HepG2 (cell line): ENCODE measurements around the gene MLST8. TPM values are rescaled to one million over a fixed set of nuclear protein-coding genes. Genes with fewer than 3 reads are reported as not detected.

Experiments used
- ATAC-seq: fragments of 200-7000 bp; cut with Tn5 transposase; 3 replicates; pipeline ENCODE4 v1.9.1; 2020; ENCODE audit warnings: mild to moderate bottlenecking, moderate library complexity
- BruUV-seq: library from RNA; stranded (reverse); fragments of 400-500 nt; replicated peaks from 2 replicates; lab custom pipeline; 2021; lab: Mats Ljungman, UMichigan
- CTCF ChIA-PET: fragments of 300-600 bp; formaldehyde crosslinking; extraction: SDS; loops from one replicate; lab custom pipeline; 2021; ENCODE audit warnings: low total read pairs, inconsistent platforms, low intra/inter-chr PET ratio; lab: Yijun Ruan, JAX
- POLR2A ChIA-PET: fragments of 350-600 bp; sonication (Branson Sonifier 250); formaldehyde crosslinking; loops from one replicate; lab custom pipeline; 2020; ENCODE audit warnings: antibody characterized with exemption, inconsistent platforms; lab: Yijun Ruan, JAX
- DNase-seq: peaks from one replicate; pipeline ENCODE4 v3.0.0-alpha.2; 2015; ENCODE audit warnings: low spot score
- FAIRE-seq: peaks from 3 replicates; lab custom pipeline; 2011; peaks lifted over from hg19 to GRCh38; lab: Jason Lieb, UNC
- H2AFZ ChIP-seq: one replicate; pipeline ENCODE4 v1.6.1; 2011; ENCODE audit warnings: low read length, inconsistent platforms
- H3K27ac ChIP-seq: fragments of 300-600 bp; 3 replicates; pipeline ENCODE4 v1.8.0; 2011; ENCODE audit warnings: mixed run types, mild to moderate bottlenecking, mixed read lengths, low read length, inconsistent platforms; ENCODE audit not compliant: insufficient read depth; ENCODE audit errors: extremely low read length
- H3K27me3 ChIP-seq, 2 experiments: fragments of 200-600 bp in 1 of 2; 2 replicates in 1 of 2; 3 replicates in 1 of 2; pipeline versions ENCODE4 v1.6.0 to v1.8.0; 2011; ENCODE audit warnings: low read length in 2 of 2, mild to moderate bottlenecking in 2 of 2, moderate library complexity in 2 of 2, inconsistent platforms in 1 of 2; ENCODE audit not compliant: insufficient read depth in 2 of 2, control insufficient read depth in 1 of 2
- H3K36me3 ChIP-seq, 2 experiments: fragments of 200-600 bp in 1 of 2; replicated peaks in 1 of 2; 2 replicates in 1 of 2; 3 replicates in 1 of 2; pipeline versions ENCODE4 v1.5.1 to v1.8.0; 2011; ENCODE audit warnings: low read length in 2 of 2, inconsistent platforms in 1 of 2; ENCODE audit not compliant: insufficient read depth in 2 of 2, control insufficient read depth in 1 of 2
- H3K4me1 ChIP-seq: 2 replicates; pipeline ENCODE4 v1.5.1; 2012; ENCODE audit warnings: low read length, inconsistent platforms; ENCODE audit not compliant: insufficient read depth
- H3K4me2 ChIP-seq: 2 replicates; pipeline ENCODE4 v1.6.0; 2011; ENCODE audit warnings: low read depth, low read length, inconsistent platforms
- H3K4me3 ChIP-seq, 3 experiments: fragments of 200-600 bp in 1 of 3; sonication (generic), shearing (Covaris generic) in 1 of 3; replicated peaks in 1 of 3; 2 replicates each; pipeline ENCODE4 v1.5.1; 2011 to 2016; ENCODE audit warnings: low read length in 3 of 3, inconsistent platforms in 2 of 3, low read depth in 2 of 3, mild to moderate bottlenecking in 2 of 3, control low read depth in 1 of 3, mixed read lengths in 1 of 3; ENCODE audit not compliant: insufficient read depth in 1 of 3
- H3K79me2 ChIP-seq: one replicate; pipeline ENCODE4 v1.6.1; 2011; ENCODE audit warnings: low read length, inconsistent platforms; ENCODE audit not compliant: insufficient read depth
- H3K9ac ChIP-seq: 2 replicates; pipeline ENCODE4 v1.6.0; 2011; ENCODE audit warnings: mild to moderate bottlenecking, low read depth, low read length, inconsistent platforms; ENCODE audit not compliant: insufficient read depth
- H3K9me3 ChIP-seq: 2 replicates; pipeline ENCODE4 v1.5.1; 2012; ENCODE audit warnings: mild to moderate bottlenecking, low read length
- H4K20me1 ChIP-seq: 2 replicates; pipeline ENCODE4 v1.6.0; 2011; ENCODE audit warnings: inconsistent platforms, mild to moderate bottlenecking, low read length, moderate library complexity; ENCODE audit not compliant: insufficient read depth
- ELK4 ChIP-seq: sonication (generic); formaldehyde crosslinking; IDR thresholded peaks from 2 replicates; pipeline ENCODE4 v1.9.0; 2021; ENCODE audit warnings: missing genetic modification reagents, borderline replicate concordance
- JUN ChIP-seq: sonication (generic); formaldehyde crosslinking; IDR thresholded peaks from 2 replicates; pipeline ENCODE4 v1.4.0; 2020; ENCODE audit warnings: mild to moderate bottlenecking, missing genetic modification reagents
- ZBTB37 ChIP-seq: sonication (generic); formaldehyde crosslinking; IDR thresholded peaks from 2 replicates; pipeline ENCODE4 v1.4.0; 2020; ENCODE audit warnings: mild to moderate bottlenecking, missing genetic modification reagents
- ZBTB38 ChIP-seq: sonication (generic); formaldehyde crosslinking; IDR thresholded peaks from 2 replicates; pipeline ENCODE4 v1.5.1; 2020; ENCODE audit warnings: mild to moderate bottlenecking, missing genetic modification reagents
- ZFP91 ChIP-seq: sonication (generic); formaldehyde crosslinking; IDR thresholded peaks from 2 replicates; pipeline ENCODE4 v1.9.0; 2022; ENCODE audit warnings: missing genetic modification reagents, mild to moderate bottlenecking, borderline replicate concordance
- ZNF143 ChIP-seq: sonication (generic); formaldehyde crosslinking; IDR thresholded peaks from 2 replicates; pipeline ENCODE4 v1.4.0; 2020; ENCODE audit warnings: missing genetic modification reagents
- ZNF17 ChIP-seq: sonication (generic); formaldehyde crosslinking; IDR thresholded peaks from 2 replicates; pipeline ENCODE4 v1.5.0; 2020; ENCODE audit warnings: mild to moderate bottlenecking, missing genetic modification reagents
- ZNF317 ChIP-seq: sonication (generic); formaldehyde crosslinking; IDR thresholded peaks from 2 replicates; pipeline ENCODE4 v1.5.0; 2020; ENCODE audit warnings: mild to moderate bottlenecking, missing genetic modification reagents
- ZNF354B ChIP-seq: sonication (generic); formaldehyde crosslinking; IDR thresholded peaks from 2 replicates; pipeline ENCODE4 v1.8.0; 2022; ENCODE audit warnings: mild to moderate bottlenecking, missing genetic modification reagents
- ZNF430 ChIP-seq: sonication (generic); formaldehyde crosslinking; IDR thresholded peaks from 2 replicates; pipeline ENCODE4 v1.9.0; 2021; ENCODE audit warnings: mild to moderate bottlenecking, missing genetic modification reagents
- ZNF441 ChIP-seq: sonication (generic); formaldehyde crosslinking; IDR thresholded peaks from 2 replicates; pipeline ENCODE4 v1.7.0; 2021; ENCODE audit warnings: missing genetic modification reagents, borderline replicate concordance
- ZNF614 ChIP-seq: IDR thresholded peaks from 2 replicates; pipeline ENCODE4 v1.6.1; 2018; ENCODE audit warnings: missing biosample characterization, missing genetic modification reagents, inconsistent platforms, borderline replicate concordance
- WGBS: methylation state at CpG from one replicate; pipeline ENCODE4 v1.1.6; 2017; ENCODE audit warnings: low lambda C conversion rate; 5-methylcytosine and 5-hydroxymethylcytosine counted together
- in situ Hi-C: cut with HindIII; loops from 2 replicates; pipeline ENCODE4 v1.10.0; 2017; ENCODE audit warnings: low pct_unique_long_range_greater_than_20kb; ENCODE audit not compliant: extremely low pct_ligation_motif_present
- intact Hi-C: fragments of 100-400 bp; cut with micrococcal nuclease; formaldehyde crosslinking; loops from one replicate; pipeline ENCODE4 v1.10.0; 2022; ENCODE audit not compliant: unreplicated experiment
- polyA plus RNA-seq, 8 experiments: library from polyadenylated mRNA; depleted of rRNA in 3 of 8; stranded (reverse) in 7 of 8; unstranded in 1 of 8; fragments of >200 nt; fragmentation: Illumina TruSeq in 4 of 8; extraction: Trizol in 4 of 8; gene quantifications; 2 replicates each; pipeline versions ENCODE4 v1.2.1 to v1.2.3, GENCODE V29; 2011 to 2016; ENCODE audit warnings: low read depth in 4 of 8, missing spikeins in 1 of 8, mixed read lengths in 1 of 8; ENCODE audit not compliant: insufficient read depth in 1 of 8
- total RNA-seq, 5 experiments: library from RNA; depleted of rRNA; stranded (reverse); fragments of >200 nt; fragmentation: Illumina TruSeq; extraction: Trizol; gene quantifications; 2 replicates each; pipeline ENCODE4 v1.2.3, GENCODE V29; 2016; ENCODE audit warnings: low read depth in 1 of 5

The MLST8 gene
- total and polyA plus RNA-seq, 2 of the 13 experiments (the other 11 are each of a cell fraction or from before 2014, with no cell fraction given) = 30.8 to 72.7 TPM

GRCh38 chr16:2172688-2173335 is 32.4 kb upstream of the MLST8 start (continued):
- no peak for TF ChIP-seq ZFP91

- intact Hi-C loops (no loop called here), in situ Hi-C loops (no loop called here)
- Histone ChIP-seq H3K27ac (no peak overlapping the region), H2AFZ (no peak overlapping the region), H4K20me1 (no peaks in the 10 kb centered on the region), H3K4me3 (no peak overlapping the region), H3K79me2 (no peaks in the 10 kb centered on the region), H3K27me3 (no peaks in the 10 kb centered on the region), H3K9me3 (no peaks in the 10 kb centered on the region), H3K9ac (no peak overlapping the region), H3K4me2 (no peak overlapping the region), H3K4me1 (no peaks in the 10 kb centered on the region), H3K36me3 (peaks cover 11 to 33% of the 10 kb centered on the region in 2 experiments; a peak in 3 of 5 replicates)
- ATAC-seq = no peak
- no peak for FAIRE-seq
- no peak for TF ChIP-seq ZNF143 (CRISPR knock-in tag)
- TF ChIP-seq JUN (CRISPR knock-in tag) = no peak
- TF ChIP-seq ZNF354B (CRISPR knock-in tag) = no peak
- no peak for TF ChIP-seq ZBTB38 (CRISPR knock-in tag)
- TF ChIP-seq ELK4 (CRISPR knock-in tag) = no peak
- no peak for TF ChIP-seq ZNF614 (CRISPR knock-in tag)
- no peak for TF ChIP-seq ZNF430 (CRISPR knock-in tag)
- TF ChIP-seq ZNF317 = no peak
- no peak for TF ChIP-seq ZNF17
- no peak for TF ChIP-seq ZNF441 (CRISPR knock-in tag)
- no peak for TF ChIP-seq ZBTB37
- no TSS peak for BruUV-seq
- DNase-seq = no peak
- POLR2A ChIA-PET = interaction anchor here (1.3 to 1.4 kb wide), 2 partner anchors 9 to 18 kb away, joined by 3 to 7 read pairs; partner anchors contain the start of gene TRAF7
- CTCF ChIA-PET = no interaction called here
- 90% methylated on average over 6 of the region's 14 CpGs for WGBS
These were observed 31.9 kb upstream of the MLST8 start for GRCh38 chr16:2173366-2173765.
